Colonic mucosa (tissue), 4 donors: ENCODE results near the gene PUDP. TPM values are rescaled to one million over a fixed set of nuclear protein-coding genes. Genes with fewer than 3 reads are reported as not detected.
"Not testable (repeated sequence)": the region's sequence is repeated elsewhere in the genome, so short reads cannot be mapped to it uniquely, and the experiment has no call there.

ENCODE experiments used
- DNase-seq: peaks from one replicate; pipeline ENCODE4 v3.0.0-alpha.2; 2020
- H3K27ac ChIP-seq: fragments of 200-600 bp; one replicate; pipeline ENCODE4 v1.8.0; 2021
- H3K27me3 ChIP-seq: fragments of 200-600 bp; one replicate; pipeline ENCODE4 v1.8.0; 2021
- H3K36me3 ChIP-seq: fragments of 200-600 bp; one replicate; pipeline ENCODE4 v1.8.0; 2021
- H3K4me1 ChIP-seq: fragments of 200-600 bp; one replicate; pipeline ENCODE4 v1.8.0; 2021; ENCODE audit warnings: mild to moderate bottlenecking
- H3K4me3 ChIP-seq: fragments of 200-600 bp; one replicate; pipeline ENCODE4 v1.8.0; 2021
- H3K9ac ChIP-seq, 2 donors: one replicate each; pipeline ENCODE4 v1.7.0; 2013; ENCODE audit warnings: control low read depth in 2 of 2, low read depth in 2 of 2, low read length in 2 of 2
- H3K9me3 ChIP-seq: fragments of 200-600 bp; one replicate; pipeline ENCODE4 v1.8.0; 2021
- intact Hi-C: fragments of 100-400 bp; cut with DNase I; formaldehyde crosslinking; loops from one replicate; pipeline ENCODE4 v1.14.1; 2022
- total RNA-seq, 2 donors: library from RNA; stranded (reverse); fragmentation: NEBNext Ultra II Directional in 1 of 2; extraction: Animal tissue kit (Norgen Biotek cat#: 25700) in 1 of 2; gene quantifications; one replicate each; pipeline ENCODE4 v1.2.1, GENCODE V29; 2021
- TF ChIP-seq, protein P1 (sequence below): fragments of 200-600 bp; IDR thresholded peaks from one replicate; pipeline ENCODE4 v1.8.0; 2022; ENCODE audit warnings: antibody characterized with exemption, mild to moderate bottlenecking
- donor health status: healthy.
- donor health status: DM: no; HTN: no; CAD: no.
- donor health status: DM: no; HTN: no; CAD: no.

PUDP gene
- total RNA-seq, 2 donors from 2014 or later, result 55.1 to 62.4 TPM

GRCh38 chrX:7188672-7189071 is 40.7 kb upstream of the PUDP start:
- no peaks in the 10 kb centered on the region for H3K27me3 ChIP-seq
- no peaks in the 10 kb centered on the region for H3K9me3 ChIP-seq
- TF ChIP-seq, protein P1, sequence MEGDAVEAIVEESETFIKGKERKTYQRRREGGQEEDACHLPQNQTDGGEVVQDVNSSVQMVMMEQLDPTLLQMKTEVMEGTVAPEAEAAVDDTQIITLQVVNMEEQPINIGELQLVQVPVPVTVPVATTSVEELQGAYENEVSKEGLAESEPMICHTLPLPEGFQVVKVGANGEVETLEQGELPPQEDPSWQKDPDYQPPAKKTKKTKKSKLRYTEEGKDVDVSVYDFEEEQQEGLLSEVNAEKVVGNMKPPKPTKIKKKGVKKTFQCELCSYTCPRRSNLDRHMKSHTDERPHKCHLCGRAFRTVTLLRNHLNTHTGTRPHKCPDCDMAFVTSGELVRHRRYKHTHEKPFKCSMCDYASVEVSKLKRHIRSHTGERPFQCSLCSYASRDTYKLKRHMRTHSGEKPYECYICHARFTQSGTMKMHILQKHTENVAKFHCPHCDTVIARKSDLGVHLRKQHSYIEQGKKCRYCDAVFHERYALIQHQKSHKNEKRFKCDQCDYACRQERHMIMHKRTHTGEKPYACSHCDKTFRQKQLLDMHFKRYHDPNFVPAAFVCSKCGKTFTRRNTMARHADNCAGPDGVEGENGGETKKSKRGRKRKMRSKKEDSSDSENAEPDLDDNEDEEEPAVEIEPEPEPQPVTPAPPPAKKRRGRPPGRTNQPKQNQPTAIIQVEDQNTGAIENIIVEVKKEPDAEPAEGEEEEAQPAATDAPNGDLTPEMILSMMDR, result no peak
- no peak overlapping the region for H3K9ac ChIP-seq
- intact Hi-C loops, result no loop called here
- no peaks in the 10 kb centered on the region for H3K36me3 ChIP-seq
- no peak for DNase-seq
- H3K4me3 ChIP-seq, result no peak overlapping the region
- no peak overlapping the region for H3K27ac ChIP-seq
- H3K4me1 ChIP-seq, result no peaks in the 10 kb centered on the region

DNA sequence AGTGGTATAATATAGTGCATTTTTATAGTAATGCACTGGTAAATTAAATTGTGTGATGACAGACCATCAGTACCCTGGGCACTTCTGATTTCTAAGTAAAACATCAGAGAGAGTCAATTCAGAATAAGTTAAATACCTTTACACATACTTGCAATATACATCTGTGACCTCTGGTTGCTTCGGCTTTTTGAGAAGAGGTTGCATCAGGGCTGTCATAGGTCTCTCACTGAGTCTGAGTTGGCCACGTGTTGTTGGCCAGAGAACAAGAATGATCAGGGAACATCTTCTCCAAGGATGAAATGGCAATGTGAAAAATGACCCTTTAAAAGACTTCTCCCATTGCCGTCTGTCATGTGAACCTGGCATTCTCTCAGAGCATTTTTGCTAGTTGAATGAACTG is 36.9 kb upstream of the PUDP start:
- intact Hi-C loops, result no loop called here
- Histone ChIP-seq H3K4me3 (no peak overlapping the region), H3K36me3 (no peaks in the 10 kb centered on the region), H3K9ac (no peak overlapping the region), H3K27me3 (no peaks in the 10 kb centered on the region), H3K9me3 (no peaks in the 10 kb centered on the region), H3K4me1 (no peaks in the 10 kb centered on the region), H3K27ac (no peak overlapping the region)
- DNase-seq, result no peak
- TF ChIP-seq, protein P1, result no peak

DNA sequence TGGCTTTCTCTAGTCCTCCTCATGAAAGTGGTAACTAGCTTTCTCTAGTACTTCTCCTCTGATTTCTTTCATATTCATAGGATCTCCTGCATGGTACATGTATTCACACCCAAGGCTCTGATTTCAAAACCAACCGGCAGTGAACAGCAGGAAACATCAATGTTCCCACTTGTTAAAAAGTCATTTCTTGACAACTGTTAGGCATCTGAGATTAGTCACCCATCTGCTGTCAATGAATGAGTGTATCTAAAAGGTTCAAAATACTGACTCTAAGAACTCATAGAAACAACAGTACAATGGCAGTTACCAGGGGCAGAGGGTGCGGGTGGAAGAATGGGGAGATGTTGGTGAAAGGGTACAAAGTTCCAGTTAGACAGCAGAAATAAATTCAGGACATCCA is 31.5 kb upstream of the PUDP start:
- Histone ChIP-seq H3K36me3 (no peaks in the 10 kb centered on the region), H3K4me1 (no peaks in the 10 kb centered on the region), H3K4me3 (no peak overlapping the region), H3K27me3 (no peaks in the 10 kb centered on the region), H3K9me3 (no peaks in the 10 kb centered on the region), H3K9ac (no peak overlapping the region), H3K27ac (no peak overlapping the region)
- TF ChIP-seq, protein P1, result no peak
- intact Hi-C loops, result no loop called here
- DNase-seq, result no peak

- H3K27ac ChIP-seq, DNase-seq, H3K9ac ChIP-seq, intact Hi-C loops, H3K27me3 ChIP-seq, H3K36me3 ChIP-seq, H3K4me3 ChIP-seq, H3K4me1 ChIP-seq, H3K9me3 ChIP-seq: not testable (repeated sequence)
These were observed 30.9 kb upstream of the PUDP start for GRCh38 chrX:7178859-7179258.

- Histone ChIP-seq H3K27me3 (no peaks in the 10 kb centered on the region), H3K4me3 (no peak overlapping the region), H3K9me3 (no peaks in the 10 kb centered on the region), H3K9ac (no peak overlapping the region), H3K4me1 (no peaks in the 10 kb centered on the region), H3K27ac (no peak overlapping the region), H3K36me3 (no peaks in the 10 kb centered on the region)
- intact Hi-C loops, result no loop called here
- TF ChIP-seq, protein P1, result peak; percentile 44
- DNase-seq, result peak; percentile 47
These were observed 22.9 kb upstream of the PUDP start for GRCh38 chrX:7170898-7171297.

- H3K27ac ChIP-seq, result no peak overlapping the region
- intact Hi-C loops, result no loop called here
- no peaks in the 10 kb centered on the region for H3K9me3 ChIP-seq
- H3K27me3 ChIP-seq, result no peaks in the 10 kb centered on the region
- H3K4me1 ChIP-seq, result no peaks in the 10 kb centered on the region
- DNase-seq, result no peak
- H3K9ac ChIP-seq, result no peak overlapping the region
- TF ChIP-seq, protein P1, result no peak
- H3K4me3 ChIP-seq, result no peak overlapping the region
- no peaks in the 10 kb centered on the region for H3K36me3 ChIP-seq
These were observed 21.7 kb upstream of the PUDP start for GRCh38 chrX:7169627-7170026.
